Measurements from ENCODE around the gene TNFAIP8L1.

Gene TNFAIP8L1

GRCh38 chr19:4600893-4601292 lies 38.4 kb upstream of the TNFAIP8L1 start:
- DNase-seq (ENCODE audit: low read depth) = no peak
- no peak overlapping the region for H3K4me3 ChIP-seq (ENCODE audit: low read depth, low read length)
- no peak for TF ChIP-seq CTCF (IDR thresholded peaks at IDR 0.05; ENCODE audit: control insufficient read depth, extremely low read depth, insufficient read depth)

GRCh38 chr19:4602173-4602788 lies 37.0 kb upstream of the TNFAIP8L1 start:
- no peak overlapping the region for H3K4me3 ChIP-seq (ENCODE audit: low read depth, low read length)
- no peak for DNase-seq (ENCODE audit: low read depth)
- TF ChIP-seq CTCF (IDR thresholded peaks at IDR 0.05; ENCODE audit: control insufficient read depth, extremely low read depth, insufficient read depth) = no peak

DNA sequence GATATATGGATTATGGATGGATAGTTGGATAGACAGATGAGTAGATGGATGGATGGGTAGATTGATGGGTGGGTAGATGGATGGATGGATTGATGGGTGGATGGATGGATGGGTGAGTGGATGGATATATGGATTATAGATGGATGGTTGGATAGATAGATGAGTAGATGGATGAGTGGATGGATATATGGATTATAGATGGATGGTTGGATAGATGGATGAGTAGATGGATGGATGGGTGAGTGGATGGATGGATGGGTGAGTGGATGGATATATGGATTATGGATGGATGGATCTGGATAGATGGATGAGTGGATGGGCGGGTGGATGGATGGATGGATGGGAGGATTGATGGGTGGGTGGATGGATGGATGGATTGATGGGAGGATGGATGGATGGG lies 36.4 kb upstream of the TNFAIP8L1 start:
- TF ChIP-seq CTCF (IDR thresholded peaks at IDR 0.05; ENCODE audit: control insufficient read depth, extremely low read depth, insufficient read depth) = no peak
- no peak for DNase-seq (ENCODE audit: low read depth)
- H3K4me3 ChIP-seq (ENCODE audit: low read depth, low read length) = no peak overlapping the region

- DNase-seq (ENCODE audit: low read depth) = no peak
- no peak for TF ChIP-seq CTCF (IDR thresholded peaks at IDR 0.05; ENCODE audit: control insufficient read depth, extremely low read depth, insufficient read depth)
- no peak overlapping the region for H3K4me3 ChIP-seq (ENCODE audit: low read depth, low read length)
Observed at GRCh38 chr19:4604912-4605311, 34.4 kb upstream of the TNFAIP8L1 start.

DNA sequence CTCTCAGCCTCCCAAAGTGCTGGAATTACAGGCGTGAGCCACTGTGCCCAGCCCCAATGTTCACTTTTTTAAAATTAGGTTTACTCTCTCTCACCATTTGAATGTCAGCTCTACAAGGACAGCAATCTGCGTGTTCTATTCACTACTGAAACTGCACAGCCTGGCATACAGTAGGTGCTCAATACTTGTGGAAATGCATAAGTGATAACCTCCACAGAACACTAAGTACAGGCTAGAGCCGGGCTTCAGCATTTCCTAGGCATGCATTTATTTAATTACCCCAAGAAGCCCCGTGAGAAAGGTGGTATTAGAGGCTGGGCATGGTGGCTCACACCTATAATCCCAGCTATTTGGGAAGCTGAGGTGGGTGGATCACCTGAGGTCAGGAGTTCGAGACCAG lies 33.1 kb upstream of the TNFAIP8L1 start:
- no peak for TF ChIP-seq CTCF (IDR thresholded peaks at IDR 0.05; ENCODE audit: control insufficient read depth, extremely low read depth, insufficient read depth)

GRCh38 chr19:4606921-4607678 lies 32.2 kb upstream of the TNFAIP8L1 start:
- no peak for DNase-seq (ENCODE audit: low read depth)
- no peak overlapping the region for H3K4me3 ChIP-seq (ENCODE audit: low read depth, low read length)
- no peak for TF ChIP-seq CTCF (IDR thresholded peaks at IDR 0.05; ENCODE audit: control insufficient read depth, extremely low read depth, insufficient read depth)

More for the DNA sequence above, 33.1 kb upstream of the TNFAIP8L1 start:
- H3K4me3 ChIP-seq (ENCODE audit: low read depth, low read length) = no peak overlapping the region
- no peak for DNase-seq (ENCODE audit: low read depth)

All from LNCaP clone FGC (cell line).